Measurements from ENCODE around the gene RORB.

GRCh38 chr9:74691058-74691457, 193.9 kb downstream of the RORB start:
- no peak for TF ChIP-seq CTCF (IDR thresholded peaks at IDR 0.05)
- TF ChIP-seq POLR2A (IDR thresholded peaks at IDR 0.05), result no peak

Data from adrenal gland (tissue), 5 donors.